Neuronal stem cell (in vitro differentiated cells): Measurements from ENCODE around the gene MTM1.

ENCODE experiments used
- DNase-seq: peaks from one replicate; pipeline ENCODE4 v3.0.0-alpha.2; 2013; ENCODE audit warnings: low spot score
- H2AFZ ChIP-seq: one replicate; pipeline ENCODE4 v1.6.1; 2013; ENCODE audit warnings: mild to moderate bottlenecking, low read length, inconsistent platforms
- H2AK5ac ChIP-seq: 2 replicates; pipeline ENCODE4 v1.6.1; 2013; ENCODE audit warnings: low read depth, mild to moderate bottlenecking, inconsistent platforms, low read length, moderate library complexity, mixed read lengths
- H2BK120ac ChIP-seq: 2 replicates; pipeline ENCODE4 v1.6.1; 2013; ENCODE audit warnings: low read depth, mild to moderate bottlenecking, inconsistent platforms, low read length, moderate library complexity, mixed read lengths
- H2BK12ac ChIP-seq: one replicate; pipeline ENCODE4 v1.6.1; 2013; ENCODE audit warnings: low read length, inconsistent platforms
- H2BK15ac ChIP-seq: 2 replicates; pipeline ENCODE4 v1.6.1; 2013; ENCODE audit warnings: mild to moderate bottlenecking, low read length, inconsistent platforms, mixed read lengths
- H2BK5ac ChIP-seq: one replicate; pipeline ENCODE4 v1.6.1; 2013; ENCODE audit warnings: inconsistent platforms, mild to moderate bottlenecking, low read length, moderate library complexity
- H3K14ac ChIP-seq: one replicate; pipeline ENCODE4 v1.6.1; 2013; ENCODE audit warnings: low read length, inconsistent platforms
- H3K18ac ChIP-seq: 2 replicates; pipeline ENCODE4 v1.6.1; 2013; ENCODE audit warnings: low read length, inconsistent platforms
- H3K23ac ChIP-seq: 2 replicates; pipeline ENCODE4 v1.6.1; 2013; ENCODE audit warnings: low read depth, mild to moderate bottlenecking, mixed read lengths, low read length, inconsistent platforms; ENCODE audit not compliant: poor library complexity
- H3K27ac ChIP-seq: replicated peaks from 3 replicates; pipeline ENCODE4 v1.5.1; 2013; ENCODE audit warnings: low read length, inconsistent platforms
- H3K27me3 ChIP-seq, 3 experiments: 2 replicates each; pipeline ENCODE4 v1.6.1; 2013; ENCODE audit warnings: low read length in 3 of 3, mild to moderate bottlenecking in 2 of 3, inconsistent platforms in 1 of 3, low read depth in 1 of 3, mixed read lengths in 1 of 3, moderate library complexity in 1 of 3; ENCODE audit not compliant: control insufficient read depth in 3 of 3, insufficient read depth in 3 of 3
- H3K36me3 ChIP-seq, 2 donors: replicated peaks in 1 of 2; 2 replicates each; pipeline ENCODE4 v1.6.1; 2013; ENCODE audit warnings: low read length in 2 of 2; ENCODE audit not compliant: control insufficient read depth in 2 of 2, insufficient read depth in 2 of 2
- H3K4ac ChIP-seq: 2 replicates; pipeline ENCODE4 v1.6.1; 2013; ENCODE audit warnings: inconsistent platforms, mild to moderate bottlenecking, low read length, moderate library complexity
- H3K4me1 ChIP-seq, 2 donors: 1 replicate in 1 of 2; 2 replicates in 1 of 2; pipeline ENCODE4 v1.6.1; 2013; ENCODE audit warnings: low read length in 2 of 2, low read depth in 1 of 2; ENCODE audit not compliant: control insufficient read depth in 2 of 2, insufficient read depth in 1 of 2
- H3K4me2 ChIP-seq: one replicate; pipeline ENCODE4 v1.6.1; 2013; ENCODE audit warnings: mild to moderate bottlenecking, low read length, inconsistent platforms; ENCODE audit not compliant: insufficient read depth, poor library complexity, severe bottlenecking
- H3K4me3 ChIP-seq, 2 donors: 2 replicates each; pipeline ENCODE4 v1.5.1; 2013; ENCODE audit warnings: low read length in 2 of 2, mild to moderate bottlenecking in 2 of 2, inconsistent platforms in 1 of 2, moderate library complexity in 1 of 2
- H3K79me1 ChIP-seq: one replicate; pipeline ENCODE4 v1.6.1; 2013; ENCODE audit warnings: low read depth, mild to moderate bottlenecking, inconsistent platforms, low read length, moderate library complexity
- H3K9ac ChIP-seq: one replicate; pipeline ENCODE4 v1.6.1; 2013; ENCODE audit warnings: mild to moderate bottlenecking, low read depth, low read length, inconsistent platforms; ENCODE audit not compliant: poor library complexity
- H3K9me3 ChIP-seq, 2 donors: replicated peaks in 1 of 2; 2 replicates each; pipeline versions ENCODE3 to v1.6.1; 2013; ENCODE audit warnings: low read length in 2 of 2, mild to moderate bottlenecking in 2 of 2, inconsistent platforms in 1 of 2, low read depth in 1 of 2, mixed read lengths in 1 of 2, moderate library complexity in 1 of 2; ENCODE audit not compliant: control insufficient read depth in 2 of 2, insufficient read depth in 1 of 2
- H4K8ac ChIP-seq: one replicate; pipeline ENCODE4 v1.6.1; 2013; ENCODE audit warnings: low read depth, mild to moderate bottlenecking, inconsistent platforms, low read length, moderate library complexity
- H4K91ac ChIP-seq: one replicate; pipeline ENCODE4 v1.6.1; 2013; ENCODE audit warnings: low read length, low read depth, mild to moderate bottlenecking, inconsistent platforms; ENCODE audit not compliant: poor library complexity
- WGBS, 2 donors: extraction: QIAGEN DNeasy Blood & Tissue Kit; methylation state at CpG; one replicate each; pipeline ENCODE4 v1.1.7; 2013; ENCODE audit warnings: missing lambda C conversion rate in 2 of 2, mixed read lengths in 1 of 2; ENCODE audit not compliant: insufficient read length in 2 of 2, insufficient replicate concordance in 1 of 2; ENCODE audit errors: extremely low coverage in 2 of 2; 5-methylcytosine and 5-hydroxymethylcytosine counted together

MTM1 gene

GRCh38 chrX:150719621-150720020 lies 151.2 kb downstream of the MTM1 start:
- H3K18ac ChIP-seq: no peak overlapping the region
- H3K4ac ChIP-seq: no peak overlapping the region
- H2BK120ac ChIP-seq: no peak overlapping the region
- H2AFZ ChIP-seq: no peak overlapping the region
- H2BK5ac ChIP-seq: no peak overlapping the region
- H3K27me3 ChIP-seq: no peaks in the 10 kb centered on the region
- H3K4me1 ChIP-seq: no peaks in the 10 kb centered on the region
- no peak overlapping the region for H2BK12ac ChIP-seq
- no peak overlapping the region for H4K8ac ChIP-seq
- H3K4me2 ChIP-seq: no peak overlapping the region
- no peak overlapping the region for H2BK15ac ChIP-seq
- H4K91ac ChIP-seq: no peak overlapping the region
- H3K79me1 ChIP-seq: no peaks in the 10 kb centered on the region
- H3K36me3 ChIP-seq: no peaks in the 10 kb centered on the region
- no peak overlapping the region for H3K14ac ChIP-seq
- H3K9ac ChIP-seq: no peak overlapping the region
- WGBS, 2 donors: no CpG with 5 or more reads among the region's 4 CpGs
- H3K4me3 ChIP-seq: no peak overlapping the region
- peaks cover 0 to 3% of the 10 kb centered on the region in 2 donors for H3K9me3 ChIP-seq
- no peak overlapping the region for H3K27ac ChIP-seq
- no peak for DNase-seq
- no peak overlapping the region for H3K23ac ChIP-seq
- no peak overlapping the region for H2AK5ac ChIP-seq
